Sigmoid colon (tissue), 4 donors: ENCODE data around the gene TGM3.

ENCODE experiments used
- CTCF ChIP-seq, 4 experiments: fragments of 450-650 bp in 3 of 4; fragments of 200-600 bp in 1 of 4; IDR thresholded peaks; one replicate each; pipeline ENCODE4 v1.5.1; 2016 to 2019; ENCODE audit warnings: antibody characterized with exemption in 4 of 4, mild to moderate bottlenecking in 3 of 4, moderate library complexity in 2 of 4
- EP300 ChIP-seq, 4 donors: sonication (generic); formaldehyde crosslinking; IDR thresholded peaks; one replicate each; pipeline ENCODE4 v1.6.1; 2017; ENCODE audit warnings: antibody characterized with exemption in 4 of 4
- POLR2A ChIP-seq, 2 donors: fragments of 450-650 bp; IDR thresholded peaks; one replicate each; pipeline ENCODE4 v1.6.1; 2016; ENCODE audit warnings: antibody characterized with exemption in 2 of 2, mild to moderate bottlenecking in 2 of 2, moderate library complexity in 2 of 2
- POLR2AphosphoS5 ChIP-seq, 4 donors: sonication (generic); formaldehyde crosslinking; IDR thresholded peaks; one replicate each; pipeline ENCODE4 v1.6.1; 2017; ENCODE audit warnings: antibody characterized with exemption in 4 of 4

GRCh38 chr20:2303673-2304072 lies 7.9 kb downstream of the TGM3 start:
- TF ChIP-seq CTCF (IDR thresholded peaks at IDR 0.05) (no peak), POLR2A (IDR thresholded peaks at IDR 0.05) (no peak), EP300 (IDR thresholded peaks at IDR 0.05) (no peak), POLR2AphosphoS5 (IDR thresholded peaks at IDR 0.05) (no peak)
